ENCODE data around the gene MLLT3.

DNA sequence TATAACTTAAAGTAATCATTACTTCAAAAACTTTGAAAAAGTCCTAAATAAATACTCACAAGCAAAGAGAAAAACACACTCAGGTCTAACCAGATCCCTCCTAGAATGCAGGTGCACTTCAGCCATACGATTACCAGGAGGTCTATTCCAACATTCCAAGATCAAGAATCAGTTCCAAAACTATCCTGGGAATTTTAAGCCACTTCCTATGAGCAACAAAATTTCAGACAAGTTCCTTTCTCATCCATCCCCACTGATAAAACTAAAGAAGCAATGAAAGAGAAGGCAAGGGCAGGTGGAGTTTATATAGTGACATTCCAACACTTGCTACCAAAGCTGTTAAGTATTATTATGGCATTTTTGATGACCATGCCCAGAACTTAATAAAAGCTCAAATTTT, 29.6 kb downstream of the MLLT3 start:
- TF ChIP-seq POLR2AphosphoS5 (IDR thresholded peaks at IDR 0.05; ENCODE audit: insufficient read depth, low read depth, low read length) (no peak), EZH2 (IDR thresholded peaks at IDR 0.05; ENCODE audit: borderline replicate concordance, low read depth, low read length, severe bottlenecking) (no peak), POLR2A (IDR thresholded peaks at IDR 0.05; ENCODE audit: low read depth, low read length) (no peak), JUN (IDR thresholded peaks at IDR 0.05; ENCODE audit: borderline replicate concordance, insufficient read depth, insufficient read length, low read depth) (no peak), GATA2 (IDR thresholded peaks at IDR 0.05; ENCODE audit: insufficient read depth, insufficient read length, low read depth, low read length) (no peak)
- TF ChIP-seq, protein P1, sequence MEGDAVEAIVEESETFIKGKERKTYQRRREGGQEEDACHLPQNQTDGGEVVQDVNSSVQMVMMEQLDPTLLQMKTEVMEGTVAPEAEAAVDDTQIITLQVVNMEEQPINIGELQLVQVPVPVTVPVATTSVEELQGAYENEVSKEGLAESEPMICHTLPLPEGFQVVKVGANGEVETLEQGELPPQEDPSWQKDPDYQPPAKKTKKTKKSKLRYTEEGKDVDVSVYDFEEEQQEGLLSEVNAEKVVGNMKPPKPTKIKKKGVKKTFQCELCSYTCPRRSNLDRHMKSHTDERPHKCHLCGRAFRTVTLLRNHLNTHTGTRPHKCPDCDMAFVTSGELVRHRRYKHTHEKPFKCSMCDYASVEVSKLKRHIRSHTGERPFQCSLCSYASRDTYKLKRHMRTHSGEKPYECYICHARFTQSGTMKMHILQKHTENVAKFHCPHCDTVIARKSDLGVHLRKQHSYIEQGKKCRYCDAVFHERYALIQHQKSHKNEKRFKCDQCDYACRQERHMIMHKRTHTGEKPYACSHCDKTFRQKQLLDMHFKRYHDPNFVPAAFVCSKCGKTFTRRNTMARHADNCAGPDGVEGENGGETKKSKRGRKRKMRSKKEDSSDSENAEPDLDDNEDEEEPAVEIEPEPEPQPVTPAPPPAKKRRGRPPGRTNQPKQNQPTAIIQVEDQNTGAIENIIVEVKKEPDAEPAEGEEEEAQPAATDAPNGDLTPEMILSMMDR (IDR thresholded peaks at IDR 0.05; ENCODE audit: extremely low read depth in 1 of 2, insufficient read depth in 1 of 2, low read depth in 1 of 2, low read length in 2 of 2), result no peak
- TF ChIP-seq, protein P2, sequence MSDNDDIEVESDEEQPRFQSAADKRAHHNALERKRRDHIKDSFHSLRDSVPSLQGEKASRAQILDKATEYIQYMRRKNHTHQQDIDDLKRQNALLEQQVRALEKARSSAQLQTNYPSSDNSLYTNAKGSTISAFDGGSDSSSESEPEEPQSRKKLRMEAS (IDR thresholded peaks at IDR 0.05; ENCODE audit: insufficient read depth, insufficient read length), result no peak

All from endothelial cell of umbilical vein (primary cell).